ENCODE results near the gene DEPDC1B. TPM values are rescaled to one million over a fixed set of nuclear protein-coding genes. Genes with fewer than 3 reads are reported as not detected.
"Not testable (repeated sequence)": the region's sequence is repeated elsewhere in the genome, so short reads cannot be mapped to it uniquely, and the experiment has no call there.

DEPDC1B gene, protein sequence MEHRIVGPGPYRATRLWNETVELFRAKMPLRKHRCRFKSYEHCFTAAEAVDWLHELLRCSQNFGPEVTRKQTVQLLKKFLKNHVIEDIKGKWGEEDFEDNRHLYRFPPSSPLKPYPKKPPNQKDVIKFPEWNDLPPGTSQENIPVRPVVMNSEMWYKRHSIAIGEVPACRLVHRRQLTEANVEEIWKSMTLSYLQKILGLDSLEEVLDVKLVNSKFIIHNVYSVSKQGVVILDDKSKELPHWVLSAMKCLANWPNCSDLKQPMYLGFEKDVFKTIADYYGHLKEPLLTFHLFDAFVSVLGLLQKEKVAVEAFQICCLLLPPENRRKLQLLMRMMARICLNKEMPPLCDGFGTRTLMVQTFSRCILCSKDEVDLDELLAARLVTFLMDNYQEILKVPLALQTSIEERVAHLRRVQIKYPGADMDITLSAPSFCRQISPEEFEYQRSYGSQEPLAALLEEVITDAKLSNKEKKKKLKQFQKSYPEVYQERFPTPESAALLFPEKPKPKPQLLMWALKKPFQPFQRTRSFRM
- 5.5 and 6.3 TPM in 2 replicates for total RNA-seq (2012; rRNA removed)

- Histone ChIP-seq H3K4me1 (ENCODE audit: control insufficient read depth, insufficient read depth, low read length) (peaks cover 5% of the 10 kb centered on the region), H3K9ac (ENCODE audit: low read depth, low read length) (peak within 1 kb of the TSS; percentile 88), H3K4me2 (ENCODE audit: low read length) (peak within 1 kb of the TSS; percentile 93), H3K4me3 (ENCODE audit: low read length) (peak within 1 kb of the TSS; percentile 92), H3K27me3 (ENCODE audit: control insufficient read depth, insufficient read depth, low read length) (peaks cover 8% of the 10 kb centered on the region), H3K36me3 (ENCODE audit: insufficient read depth, low read length) (no peaks in the 10 kb centered on the region), H3K9me3 (replicated peaks; ENCODE audit: low read length) (no peaks in the 10 kb centered on the region)
These were observed at the start of gene DEPDC1B for GRCh38 chr5:60699609-60700415. Gene DEPDC1B (minus strand): TSS chr5:60700166. CDS start chr5:60700093, 73 bp downstream.

DNA sequence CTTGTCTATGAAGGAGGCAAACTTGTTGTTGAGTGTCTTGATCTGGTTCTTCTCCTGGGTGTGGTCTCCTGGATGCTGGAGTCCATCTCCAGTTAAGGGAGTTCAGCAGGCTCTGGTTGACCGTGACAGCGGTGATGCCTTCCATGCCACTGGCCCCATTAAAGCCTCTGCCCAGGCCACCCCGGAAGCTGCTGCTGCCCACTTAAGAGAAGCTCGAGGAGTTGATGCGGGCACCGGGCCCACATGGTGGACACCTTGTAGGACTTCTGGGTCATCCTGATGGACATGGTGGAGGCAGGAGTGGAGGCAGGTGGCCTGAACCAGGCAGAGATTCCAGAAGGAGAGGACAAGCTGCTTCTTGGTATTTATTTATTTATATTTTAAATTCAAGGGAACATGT, 44.7 kb upstream of the DEPDC1B start:
- Histone ChIP-seq H3K9ac (ENCODE audit: low read depth, low read length) (no peak overlapping the region), H3K36me3 (ENCODE audit: insufficient read depth, low read length) (no peaks in the 10 kb centered on the region), H3K4me1 (ENCODE audit: control insufficient read depth, insufficient read depth, low read length) (no peaks in the 10 kb centered on the region), H3K4me2 (ENCODE audit: low read length) (no peak overlapping the region), H3K27me3 (ENCODE audit: control insufficient read depth, insufficient read depth, low read length) (peaks cover 26% of the 10 kb centered on the region), H3K9me3 (replicated peaks; ENCODE audit: low read length) (no peaks in the 10 kb centered on the region), H3K4me3 (ENCODE audit: low read length) (no peak overlapping the region)

GRCh38 chr5:60743511-60744314, 43.7 kb upstream of the DEPDC1B start:
- H3K27me3 ChIP-seq (ENCODE audit: control insufficient read depth, insufficient read depth, low read length), result peaks cover 20% of the 10 kb centered on the region
- H3K4me2 ChIP-seq (ENCODE audit: low read length), result no peak overlapping the region
- no peaks in the 10 kb centered on the region for H3K36me3 ChIP-seq (ENCODE audit: insufficient read depth, low read length)
- H3K9ac ChIP-seq (ENCODE audit: low read depth, low read length), result no peak overlapping the region
- H3K4me1 ChIP-seq (ENCODE audit: control insufficient read depth, insufficient read depth, low read length), result no peaks in the 10 kb centered on the region
- no peaks in the 10 kb centered on the region for H3K9me3 ChIP-seq (replicated peaks; ENCODE audit: low read length)
- no peak overlapping the region for H3K4me3 ChIP-seq (ENCODE audit: low read length)

- Histone ChIP-seq H3K4me2 (ENCODE audit: low read length) (no peak overlapping the region), H3K4me1 (ENCODE audit: control insufficient read depth, insufficient read depth, low read length) (no peaks in the 10 kb centered on the region), H3K36me3 (ENCODE audit: insufficient read depth, low read length) (no peaks in the 10 kb centered on the region), H3K27me3 (ENCODE audit: control insufficient read depth, insufficient read depth, low read length) (no peaks in the 10 kb centered on the region), H3K4me3 (ENCODE audit: low read length) (no peak overlapping the region), H3K9ac (ENCODE audit: low read depth, low read length) (no peak overlapping the region), H3K9me3 (replicated peaks; ENCODE audit: low read length) (no peaks in the 10 kb centered on the region)
These were observed 40.4 kb upstream of the DEPDC1B start for GRCh38 chr5:60740322-60740721.

DNA sequence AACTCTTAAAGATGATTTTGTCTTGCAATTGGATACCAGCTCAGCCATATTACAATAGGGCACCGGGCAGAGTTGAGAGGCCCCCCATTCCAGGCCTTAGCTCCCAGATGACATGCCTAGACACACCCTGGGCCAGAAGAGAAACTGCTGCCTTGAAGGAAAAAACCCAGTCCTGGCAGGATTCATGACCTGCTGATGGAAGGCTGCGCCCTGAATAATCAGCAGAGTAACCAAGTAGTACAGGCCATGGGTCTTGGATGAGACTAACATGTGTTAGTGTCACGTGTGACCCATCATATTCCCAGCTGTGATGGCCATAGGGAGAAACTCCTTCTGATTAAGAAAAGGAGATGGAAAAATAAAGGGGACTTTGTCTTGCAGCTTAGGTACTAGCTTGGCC, 39.0 kb upstream of the DEPDC1B start:
- H3K27me3 ChIP-seq (ENCODE audit: control insufficient read depth, insufficient read depth, low read length), result no peaks in the 10 kb centered on the region
- H3K36me3 ChIP-seq (ENCODE audit: insufficient read depth, low read length), result no peaks in the 10 kb centered on the region
- no peaks in the 10 kb centered on the region for H3K9me3 ChIP-seq (replicated peaks; ENCODE audit: low read length)
- no peaks in the 10 kb centered on the region for H3K4me1 ChIP-seq (ENCODE audit: control insufficient read depth, insufficient read depth, low read length)
- H3K4me3 ChIP-seq (ENCODE audit: low read length), result no peak overlapping the region
- H3K9ac ChIP-seq (ENCODE audit: low read depth, low read length), result no peak overlapping the region
- H3K4me2 ChIP-seq (ENCODE audit: low read length), result no peak overlapping the region

GRCh38 chr5:60738461-60738860, 38.5 kb upstream of the DEPDC1B start:
- no peak overlapping the region for H3K4me2 ChIP-seq (ENCODE audit: low read length)
- H3K9ac ChIP-seq (ENCODE audit: low read depth, low read length), result no peak overlapping the region
- no peak overlapping the region for H3K4me3 ChIP-seq (ENCODE audit: low read length)
- no peaks in the 10 kb centered on the region for H3K9me3 ChIP-seq (replicated peaks; ENCODE audit: low read length)
- no peaks in the 10 kb centered on the region for H3K4me1 ChIP-seq (ENCODE audit: control insufficient read depth, insufficient read depth, low read length)
- H3K36me3 ChIP-seq (ENCODE audit: insufficient read depth, low read length), result no peaks in the 10 kb centered on the region
- H3K27me3 ChIP-seq (ENCODE audit: control insufficient read depth, insufficient read depth, low read length), result no peaks in the 10 kb centered on the region

DNA sequence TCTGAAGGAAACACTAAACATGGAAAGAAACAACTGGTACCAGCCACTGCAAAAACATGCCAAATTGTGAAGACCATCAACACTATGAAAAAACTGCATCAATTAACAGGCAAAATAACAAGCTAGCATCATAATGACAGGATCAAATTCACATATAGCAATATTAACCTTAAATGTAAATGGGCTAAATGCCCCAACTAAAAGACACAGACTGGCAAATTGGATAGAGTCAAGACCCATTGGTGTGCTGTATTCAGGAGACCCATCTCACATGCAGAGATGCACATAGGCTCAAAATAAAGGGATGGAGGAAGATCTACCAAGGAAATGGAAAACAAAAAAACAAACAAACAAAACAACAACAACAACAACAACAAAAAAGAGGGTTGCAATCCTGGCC, 30.9 kb upstream of the DEPDC1B start:
- H3K36me3 ChIP-seq (ENCODE audit: insufficient read depth, low read length); H3K4me2 ChIP-seq (ENCODE audit: low read length); H3K4me3 ChIP-seq (ENCODE audit: low read length); H3K4me1 ChIP-seq (ENCODE audit: control insufficient read depth, insufficient read depth, low read length); H3K9me3 ChIP-seq (replicated peaks; ENCODE audit: low read length); H3K9ac ChIP-seq (ENCODE audit: low read depth, low read length); H3K27me3 ChIP-seq (ENCODE audit: control insufficient read depth, insufficient read depth, low read length): not testable (repeated sequence)

- H3K4me3 ChIP-seq (ENCODE audit: low read length), result no peak overlapping the region
- peaks cover 28% of the 10 kb centered on the region for H3K27me3 ChIP-seq (ENCODE audit: control insufficient read depth, insufficient read depth, low read length)
- H3K9me3 ChIP-seq (replicated peaks; ENCODE audit: low read length), result no peaks in the 10 kb centered on the region
- H3K4me2 ChIP-seq (ENCODE audit: low read length), result no peak overlapping the region
- H3K4me1 ChIP-seq (ENCODE audit: control insufficient read depth, insufficient read depth, low read length), result no peaks in the 10 kb centered on the region
- no peaks in the 10 kb centered on the region for H3K36me3 ChIP-seq (ENCODE audit: insufficient read depth, low read length)
- no peak overlapping the region for H3K9ac ChIP-seq (ENCODE audit: low read depth, low read length)
These were observed 27.2 kb upstream of the DEPDC1B start for GRCh38 chr5:60727033-60727679.

- H3K4me2 ChIP-seq (ENCODE audit: low read length), result no peak overlapping the region
- H3K9ac ChIP-seq (ENCODE audit: low read depth, low read length), result no peak overlapping the region
- H3K4me3 ChIP-seq (ENCODE audit: low read length), result no peak overlapping the region
- no peaks in the 10 kb centered on the region for H3K36me3 ChIP-seq (ENCODE audit: insufficient read depth, low read length)
- H3K27me3 ChIP-seq (ENCODE audit: control insufficient read depth, insufficient read depth, low read length), result peaks cover 39% of the 10 kb centered on the region
- H3K4me1 ChIP-seq (ENCODE audit: control insufficient read depth, insufficient read depth, low read length), result no peaks in the 10 kb centered on the region
- no peaks in the 10 kb centered on the region for H3K9me3 ChIP-seq (replicated peaks; ENCODE audit: low read length)
These were observed 24.2 kb upstream of the DEPDC1B start for GRCh38 chr5:60724126-60724525.

DNA sequence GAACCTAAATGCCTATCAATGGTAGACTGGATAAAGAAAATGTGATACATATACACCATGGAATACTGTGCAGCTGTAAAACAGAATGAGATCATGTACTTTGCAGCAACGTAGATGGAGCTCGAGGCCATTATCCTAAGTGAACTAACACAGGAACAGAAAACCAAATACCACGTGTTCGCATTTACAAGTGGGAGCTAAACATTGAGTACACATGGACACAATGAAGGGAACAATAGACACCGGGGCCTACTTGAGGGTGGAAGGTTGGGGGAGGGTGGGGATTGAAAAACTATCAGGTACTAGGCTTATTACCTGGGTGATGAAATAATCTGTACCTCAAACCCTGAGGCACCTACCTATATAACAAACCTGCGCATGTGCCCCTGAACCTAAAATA, 22.4 kb upstream of the DEPDC1B start:
- Histone ChIP-seq H3K9me3 (replicated peaks; ENCODE audit: low read length) (no peaks in the 10 kb centered on the region), H3K4me2 (ENCODE audit: low read length) (no peak overlapping the region), H3K4me3 (ENCODE audit: low read length) (no peak overlapping the region), H3K9ac (ENCODE audit: low read depth, low read length) (no peak overlapping the region), H3K36me3 (ENCODE audit: insufficient read depth, low read length) (no peaks in the 10 kb centered on the region), H3K4me1 (ENCODE audit: control insufficient read depth, insufficient read depth, low read length) (no peaks in the 10 kb centered on the region), H3K27me3 (ENCODE audit: control insufficient read depth, insufficient read depth, low read length) (peaks cover 48% of the 10 kb centered on the region)

GRCh38 chr5:60719329-60719728, 19.4 kb upstream of the DEPDC1B start:
- no peak overlapping the region for H3K4me3 ChIP-seq (ENCODE audit: low read length)
- H3K36me3 ChIP-seq (ENCODE audit: insufficient read depth, low read length), result no peaks in the 10 kb centered on the region
- no peaks in the 10 kb centered on the region for H3K4me1 ChIP-seq (ENCODE audit: control insufficient read depth, insufficient read depth, low read length)
- H3K4me2 ChIP-seq (ENCODE audit: low read length), result no peak overlapping the region
- peaks cover 42% of the 10 kb centered on the region for H3K27me3 ChIP-seq (ENCODE audit: control insufficient read depth, insufficient read depth, low read length)
- no peaks in the 10 kb centered on the region for H3K9me3 ChIP-seq (replicated peaks; ENCODE audit: low read length)
- H3K9ac ChIP-seq (ENCODE audit: low read depth, low read length), result no peak overlapping the region

Measured in skeletal muscle satellite cell (primary cell).